Endometrial microvascular endothelial cells (primary cell): ENCODE results near the gene CPLX3. TPM values are rescaled to one million over a fixed set of nuclear protein-coding genes. Genes with fewer than 3 reads are reported as not detected.
"Not testable (repeated sequence)": the region's sequence is repeated elsewhere in the genome, so short reads cannot be mapped to it uniquely, and the experiment has no call there.

Source experiments
- in situ Hi-C: cut with HindIII; loops from 2 replicates; pipeline ENCODE4 v1.10.0; 2017; ENCODE audit warnings: low sequenced_read_pairs, low pct_unique_long_range_greater_than_20kb; ENCODE audit errors: inconsistent ontology term
- total RNA-seq: library from RNA; depleted of rRNA; stranded (reverse); fragments of >200 nt; gene quantifications from one replicate; pipeline ENCODE4 v1.2.3, GENCODE V29; 2015; ENCODE audit errors: inconsistent ontology term

Gene CPLX3, protein sequence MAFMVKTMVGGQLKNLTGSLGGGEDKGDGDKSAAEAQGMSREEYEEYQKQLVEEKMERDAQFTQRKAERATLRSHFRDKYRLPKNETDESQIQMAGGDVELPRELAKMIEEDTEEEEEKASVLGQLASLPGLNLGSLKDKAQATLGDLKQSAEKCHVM
- total RNA-seq: not detected

DNA sequence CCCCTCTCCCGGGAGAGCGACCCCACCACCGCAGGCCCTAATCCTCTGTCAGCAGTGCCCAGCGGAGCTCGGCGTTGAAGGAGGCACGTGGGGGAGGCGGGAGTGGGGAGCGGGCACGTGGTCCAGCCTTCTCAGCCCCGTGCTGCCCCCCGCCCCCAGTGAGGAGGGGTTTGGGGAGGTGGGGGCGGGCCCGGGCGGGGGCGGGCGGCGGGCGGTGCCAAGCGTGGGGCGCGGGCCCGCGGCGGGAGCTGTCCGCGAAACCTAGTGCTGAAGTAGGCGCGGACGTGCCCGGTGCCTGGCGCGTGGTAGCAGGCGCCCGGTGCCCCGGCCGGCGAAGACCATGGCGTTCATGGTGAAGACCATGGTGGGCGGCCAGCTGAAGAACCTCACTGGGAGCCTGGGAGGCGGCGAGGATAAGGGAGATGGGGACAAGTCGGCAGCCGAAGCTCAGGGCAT is at the start of gene CPLX3:
Gene CPLX3, plus strand, starts transcription at position 264 of the 456 bp plus-strand sequence. Its CDS starts 77 bp downstream, at position 341.
- in situ Hi-C loops: no loop called here

DNA sequence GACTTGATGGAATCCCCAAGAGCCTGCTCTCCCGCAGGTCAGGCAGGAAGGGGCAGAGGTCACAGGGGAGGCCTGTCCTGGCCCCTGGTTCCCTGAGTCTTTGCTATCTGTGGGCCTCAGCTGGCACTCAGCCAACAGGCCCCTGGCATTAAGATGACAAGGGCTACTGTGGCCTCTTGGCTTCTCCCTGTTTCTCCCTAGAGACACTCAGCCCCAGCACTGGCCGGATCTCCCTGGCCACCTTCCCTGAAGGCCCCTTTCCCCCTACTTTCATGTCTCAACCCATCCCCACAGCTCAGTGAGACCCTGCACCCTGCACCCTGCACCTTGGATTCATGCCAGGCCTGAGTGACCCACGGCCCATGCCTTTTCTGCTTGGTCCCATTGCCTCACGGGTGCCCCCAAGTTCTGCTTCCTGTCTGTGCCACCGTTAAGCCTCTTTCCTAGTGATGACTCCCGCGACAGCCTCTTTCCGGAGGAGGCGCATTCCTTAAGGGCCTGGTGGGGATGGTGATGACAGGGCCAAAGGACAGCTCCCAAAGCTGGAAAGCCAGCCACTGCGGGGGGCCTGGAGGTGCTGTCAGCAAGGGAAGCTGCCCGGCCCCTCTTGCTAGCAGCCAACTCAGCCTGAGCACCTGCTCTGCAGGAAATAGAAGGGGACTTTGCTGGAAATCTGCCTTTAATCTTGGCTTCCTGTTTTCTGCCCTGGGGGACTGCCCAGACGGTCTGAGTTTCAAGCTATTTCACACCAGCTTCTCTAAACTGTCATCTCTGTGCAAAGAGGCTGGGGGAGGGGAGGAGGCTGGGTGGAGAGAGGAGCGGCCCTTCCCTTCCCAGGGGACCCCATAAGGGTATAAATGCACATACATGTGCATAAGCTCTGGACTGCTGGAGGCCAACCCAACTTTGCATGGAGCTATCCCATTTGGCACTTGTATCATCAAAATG is 49.3 kb upstream of the CPLX3 start:
- in situ Hi-C loops: no loop called here

DNA sequence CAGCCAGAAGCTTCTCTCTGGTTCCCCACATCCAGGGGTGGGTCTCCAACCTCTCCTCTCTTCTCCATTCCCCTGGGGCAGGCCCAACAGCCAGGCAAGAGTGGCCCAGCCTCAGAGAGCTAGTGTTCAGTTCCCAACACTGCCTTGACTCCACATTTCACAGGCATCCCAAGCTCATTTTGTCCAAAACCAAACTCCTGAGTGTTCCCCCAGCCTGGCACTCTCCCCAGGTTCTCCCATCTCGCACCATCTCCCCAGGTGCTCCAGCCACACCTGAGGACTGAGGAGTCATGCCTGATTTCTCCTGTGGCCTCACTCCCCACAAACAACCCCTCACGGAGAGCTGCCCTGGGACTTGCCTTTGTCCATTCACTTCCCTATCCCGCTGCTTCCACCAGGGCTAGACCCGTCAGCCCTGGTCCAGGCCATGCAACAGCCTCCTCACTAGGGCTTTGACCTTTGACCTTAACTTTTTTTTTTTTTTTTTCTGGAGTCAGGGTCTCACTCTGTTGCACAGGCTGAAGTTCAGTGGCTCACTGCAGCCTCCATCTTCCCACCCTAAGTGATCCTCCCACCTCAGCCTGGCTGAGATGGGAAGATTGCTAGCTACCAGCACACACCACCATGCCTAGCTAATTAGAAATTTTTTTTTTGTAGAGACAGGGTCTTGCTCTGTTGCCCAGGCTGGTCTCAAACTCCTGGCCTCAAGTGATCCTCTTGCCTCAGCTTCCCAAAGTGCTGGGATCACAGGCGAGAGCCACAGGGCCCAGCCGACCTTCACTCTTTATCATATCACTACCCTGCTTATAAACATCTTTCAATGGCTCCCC is 48.4 kb upstream of the CPLX3 start:
- in situ Hi-C loops: no loop called here

DNA sequence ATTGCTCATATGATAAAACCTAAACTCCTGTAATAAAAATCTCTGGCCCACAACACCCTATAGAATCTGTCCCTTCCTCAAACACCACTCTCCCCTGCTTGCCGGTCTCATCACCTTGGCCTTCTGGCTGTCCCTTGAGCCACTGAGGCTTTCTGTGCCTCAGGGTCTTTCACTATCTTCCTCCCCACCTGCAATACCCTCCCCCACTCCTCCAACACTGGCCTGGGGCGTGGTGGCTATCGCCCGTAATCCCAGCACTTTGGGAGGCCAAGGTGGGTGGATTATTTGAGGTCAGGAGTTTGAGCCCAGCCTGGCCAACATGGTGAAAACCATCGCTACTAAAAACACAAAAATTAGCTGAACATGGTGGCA is 47.8 kb upstream of the CPLX3 start:
- in situ Hi-C loops: no loop called here

DNA sequence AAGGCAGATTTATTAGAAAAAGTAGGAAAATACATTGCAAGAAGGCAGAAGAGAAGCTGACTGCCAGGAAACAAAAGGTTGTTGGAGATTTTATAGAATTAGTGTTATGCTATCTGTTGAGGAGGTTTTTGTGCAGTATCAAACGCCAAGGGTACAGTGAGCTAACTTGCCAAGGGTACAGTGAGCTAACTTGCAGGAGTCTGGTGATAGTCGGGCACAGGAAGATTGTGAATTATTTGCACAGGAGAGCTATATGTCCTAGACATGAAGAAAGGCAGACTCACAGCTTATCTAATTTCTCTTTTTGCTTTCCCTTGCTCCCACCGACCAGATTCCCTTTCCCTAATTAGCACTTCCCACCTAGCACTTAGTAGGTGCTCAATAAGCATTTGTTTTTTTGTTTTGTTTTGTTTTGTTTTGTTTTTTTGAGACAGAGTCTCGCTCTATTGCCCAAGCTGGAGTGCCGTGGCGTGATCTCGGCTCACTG is 47.2 kb upstream of the CPLX3 start:
- in situ Hi-C loops: no loop called here

- in situ Hi-C loops: no loop called here
Measured at GRCh38 chr15:74780523-74781430, 45.6 kb upstream of the CPLX3 start.

DNA sequence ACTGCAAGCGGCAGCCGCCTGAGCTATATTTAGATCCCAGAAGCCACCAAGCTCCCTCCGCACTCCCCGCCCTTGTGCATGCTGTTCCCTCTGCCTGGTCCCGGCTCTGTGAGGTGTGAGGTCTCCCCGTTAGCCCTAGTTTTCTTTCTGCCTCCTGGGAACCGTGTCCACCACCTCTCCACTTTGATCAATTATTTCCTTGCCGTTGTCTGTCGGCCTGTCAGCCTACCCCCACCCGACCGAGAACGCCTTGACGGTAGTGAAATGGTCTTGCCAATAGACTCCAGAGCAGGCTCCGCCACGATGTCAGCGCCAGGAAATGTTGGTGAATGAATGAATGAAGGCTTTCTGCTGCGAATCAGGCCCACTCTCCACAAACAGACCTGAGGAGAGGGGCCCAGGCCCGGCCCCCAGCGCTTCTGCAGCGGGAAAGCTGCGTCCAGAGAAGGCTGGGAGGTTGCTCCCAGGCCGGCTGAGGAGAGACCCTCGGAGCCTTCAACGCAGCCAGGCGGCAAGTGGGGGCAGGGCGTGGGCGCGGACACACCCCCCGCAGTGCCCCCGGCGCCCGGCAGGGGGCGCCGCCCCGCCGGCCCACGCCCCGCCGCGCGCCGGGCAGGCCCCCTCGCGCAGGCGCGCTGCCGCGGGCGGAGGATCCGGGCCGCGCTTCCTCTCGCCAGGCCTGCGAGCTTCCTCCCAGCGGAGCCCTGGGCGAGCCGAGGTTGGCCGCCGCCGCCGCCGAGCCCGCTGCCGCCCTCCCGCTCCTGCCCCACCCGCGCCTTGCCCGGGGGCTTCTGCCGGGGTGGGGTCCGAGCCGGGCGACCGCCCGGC is 44.8 kb upstream of the CPLX3 start, which contains the start of gene CSK:
Gene CSK, plus strand, starts transcription at position 650 of the 828 bp plus-strand sequence. CDS start 16,218 bp downstream, outside the sequence.
- in situ Hi-C loops: no loop called here

DNA sequence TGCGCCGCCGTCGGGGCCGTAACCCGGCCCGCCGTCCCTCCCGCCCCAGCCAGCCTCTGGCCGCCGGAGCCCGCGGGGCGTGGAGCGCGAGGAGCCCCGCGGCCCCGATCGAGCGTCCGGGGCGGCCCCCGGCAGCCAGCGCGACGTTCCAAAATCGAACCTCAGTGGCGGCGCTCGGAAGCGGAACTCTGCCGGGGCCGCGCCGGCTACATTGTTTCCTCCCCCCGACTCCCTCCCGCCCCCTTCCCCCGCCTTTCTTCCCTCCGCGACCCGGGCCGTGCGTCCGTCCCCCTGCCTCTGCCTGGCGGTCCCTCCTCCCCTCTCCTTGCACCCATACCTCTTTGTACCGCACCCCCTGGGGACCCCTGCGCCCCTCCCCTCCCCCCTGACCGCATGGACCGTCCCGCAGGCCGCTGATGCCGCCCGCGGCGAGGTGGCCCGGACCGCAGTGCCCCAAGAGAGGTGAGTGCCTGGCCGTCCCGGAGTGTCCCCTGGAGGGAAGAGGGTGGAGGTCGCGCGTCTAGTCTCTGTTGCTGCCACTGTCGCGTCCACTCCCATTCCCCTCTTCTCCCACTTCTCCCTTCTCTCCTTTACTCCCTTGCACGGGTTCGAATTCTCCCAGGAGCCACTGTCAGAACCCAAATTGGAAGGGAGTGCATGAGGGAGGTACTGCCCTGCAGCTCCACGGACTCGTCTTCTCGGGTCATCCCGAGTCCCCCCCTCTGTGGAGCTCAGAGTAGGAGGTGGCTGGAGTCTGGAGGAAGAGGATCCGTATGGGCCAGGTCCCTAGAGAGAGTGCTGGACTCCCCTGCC is 44.0 kb upstream of the CPLX3 start:
- in situ Hi-C loops: no loop called here

DNA sequence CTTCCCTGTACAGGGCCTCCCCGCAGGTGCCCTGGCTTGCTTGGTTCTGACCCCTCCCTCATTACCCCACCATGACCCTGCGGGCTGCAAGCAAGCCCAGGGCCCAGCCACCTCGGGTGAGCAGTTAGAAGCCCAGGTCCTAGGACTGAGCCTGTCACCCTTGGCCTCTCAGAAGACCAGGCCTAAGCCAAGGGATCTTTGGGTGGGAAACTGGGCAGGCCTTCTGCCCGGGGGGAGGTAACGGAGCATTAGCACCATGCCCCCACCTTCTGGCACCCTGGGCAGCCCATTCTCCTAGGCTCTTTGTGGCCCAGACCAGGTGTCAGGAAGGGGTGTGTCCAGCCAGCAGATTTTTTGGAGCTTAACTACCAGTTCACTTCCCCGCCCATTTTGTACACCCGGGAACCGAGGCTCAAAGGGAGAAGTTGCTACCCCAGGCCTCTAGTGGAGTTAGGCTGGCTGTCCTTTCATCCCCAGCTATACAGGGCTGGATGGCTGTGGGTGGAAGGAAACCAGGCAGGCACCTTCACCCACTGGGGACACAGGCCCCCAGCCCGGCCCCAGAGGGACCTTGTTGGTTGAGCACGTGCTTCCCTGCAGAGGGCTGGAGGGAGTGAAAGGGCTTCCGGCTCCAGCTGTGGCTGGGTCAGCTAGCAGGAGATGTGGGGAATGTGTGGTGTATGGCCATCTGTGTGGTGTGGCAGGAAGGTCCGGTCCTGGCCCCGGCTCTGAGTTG is 43.2 kb upstream of the CPLX3 start:
- in situ Hi-C loops: no loop called here

DNA sequence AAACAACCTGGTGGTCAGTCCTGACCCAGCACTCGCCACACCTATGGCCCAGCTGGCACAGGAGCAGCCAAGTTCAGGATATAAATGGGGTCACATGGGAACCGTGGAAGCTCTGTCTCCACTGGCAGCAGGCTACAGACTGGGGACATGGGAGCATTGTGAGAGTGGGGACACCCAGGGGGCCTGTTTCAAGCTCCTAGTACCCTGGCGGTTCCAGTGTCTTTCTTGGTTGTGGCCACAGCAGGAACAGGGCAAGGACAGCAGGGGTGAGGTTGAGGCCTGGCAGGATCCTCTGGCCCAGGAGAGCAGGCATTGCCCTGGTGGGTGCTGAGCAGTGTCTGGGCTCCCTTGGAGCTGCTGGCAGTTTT is 42.6 kb upstream of the CPLX3 start:
- in situ Hi-C loops: no loop called here

- in situ Hi-C loops: no loop called here
Measured at GRCh38 chr15:74784426-74785193, 41.8 kb upstream of the CPLX3 start.

DNA sequence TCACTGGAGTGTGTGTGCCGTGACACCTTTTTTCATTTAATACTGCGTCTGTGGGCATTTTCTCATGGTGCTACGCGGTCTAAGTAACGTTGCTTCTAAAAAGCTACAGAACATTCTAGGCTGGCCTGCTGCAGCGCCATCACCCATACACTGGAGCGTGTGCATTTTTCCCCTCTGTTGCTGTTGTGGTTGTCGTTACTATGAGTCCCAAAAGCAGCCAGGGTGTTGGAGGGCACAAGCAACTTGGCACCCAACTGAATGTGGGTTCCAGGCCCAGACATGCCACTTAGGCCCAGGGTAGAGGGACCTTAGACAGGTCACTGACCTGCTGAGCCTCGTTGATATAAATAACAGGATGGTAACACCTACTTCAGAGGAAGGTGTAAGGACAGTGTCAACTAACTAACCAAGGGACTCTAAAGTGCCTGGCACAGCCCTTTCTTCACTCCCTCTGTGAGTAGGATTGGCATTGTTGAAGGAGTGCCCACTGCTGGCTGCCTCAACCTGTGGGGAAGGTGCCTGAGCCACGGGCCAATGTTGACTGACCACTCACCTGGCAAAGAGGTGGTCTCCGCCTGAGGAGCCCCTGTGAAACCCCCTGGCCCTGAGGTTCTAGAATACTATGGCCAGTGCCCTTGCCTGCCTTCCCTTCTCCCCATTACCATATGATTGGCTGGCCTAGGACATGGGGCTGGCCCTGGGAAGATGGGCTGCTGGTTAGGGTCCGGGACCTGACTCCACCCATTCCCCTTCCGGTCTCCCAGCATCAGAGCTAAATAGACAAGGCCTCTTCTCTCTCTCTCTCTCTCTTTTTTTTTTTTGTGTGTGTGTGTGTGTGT is 41.0 kb upstream of the CPLX3 start:
- in situ Hi-C loops: no loop called here

GRCh38 chr15:74786081-74786480 is 40.3 kb upstream of the CPLX3 start:
- in situ Hi-C loops: not testable (repeated sequence)

- in situ Hi-C loops: no loop called here
Measured at GRCh38 chr15:74786551-74787165, 39.8 kb upstream of the CPLX3 start.
